Cortex of kidney (tissue), 1 donor: ENCODE measurements around the gene TNFSF12.
"Not testable (repeated sequence)": the region's sequence is repeated elsewhere in the genome, so short reads cannot be mapped to it uniquely, and the experiment has no call there.

Experiments
- DNase-seq: peaks from one replicate; lab custom pipeline; 2025; lab: John Stamatoyannopoulos, UW

The TNFSF12 gene

GRCh38 chr17:7587420-7588151 is 38.7 kb downstream of the TNFSF12 start:
- no peak for DNase-seq

- DNase-seq: no peak
These were observed 39.8 kb downstream of the TNFSF12 start for GRCh38 chr17:7588553-7589203.

GRCh38 chr17:7589204-7589868 is 40.5 kb downstream of the TNFSF12 start:
- no peak for DNase-seq

GRCh38 chr17:7589891-7590691 is 41.2 kb downstream of the TNFSF12 start, which contains the start of gene SOX15:
TSS of gene SOX15 (minus strand) at chr17:7590094. CDS start at chr17:7589676, 418 bp downstream.
- DNase-seq: no peak

- no peak for DNase-seq
These were observed 41.9 kb downstream of the TNFSF12 start for GRCh38 chr17:7590743-7591142.

- DNase-seq: no peak
These were observed 42.7 kb downstream of the TNFSF12 start for GRCh38 chr17:7591596-7591995.

- no peak for DNase-seq
These were observed 43.7 kb downstream of the TNFSF12 start for GRCh38 chr17:7592422-7593021.

GRCh38 chr17:7593296-7593695 is 44.4 kb downstream of the TNFSF12 start:
- no peak for DNase-seq

GRCh38 chr17:7597561-7597960 is 48.7 kb downstream of the TNFSF12 start:
- DNase-seq: not testable (repeated sequence)

GRCh38 chr17:7606280-7606679 is 57.4 kb downstream of the TNFSF12 start:
- no peak for DNase-seq
